Stimulated activated CD8-positive, alpha-beta memory T cell treated with anti-CD3 and anti-CD28 coated beads, Interleukin-15, amount 100 ng/mL, for 48 hours (primary cell): ENCODE measurements around the gene FCRL5.
"Not testable (repeated sequence)": the region's sequence is repeated elsewhere in the genome, so short reads cannot be mapped to it uniquely, and the experiment has no call there.

Source experiments
- DNase-seq, 2 donors: peaks; one replicate each; pipeline ENCODE4 v3.0.0-alpha.2; 2020; ENCODE audit warnings: low read depth in 2 of 2

FCRL5 gene

DNA sequence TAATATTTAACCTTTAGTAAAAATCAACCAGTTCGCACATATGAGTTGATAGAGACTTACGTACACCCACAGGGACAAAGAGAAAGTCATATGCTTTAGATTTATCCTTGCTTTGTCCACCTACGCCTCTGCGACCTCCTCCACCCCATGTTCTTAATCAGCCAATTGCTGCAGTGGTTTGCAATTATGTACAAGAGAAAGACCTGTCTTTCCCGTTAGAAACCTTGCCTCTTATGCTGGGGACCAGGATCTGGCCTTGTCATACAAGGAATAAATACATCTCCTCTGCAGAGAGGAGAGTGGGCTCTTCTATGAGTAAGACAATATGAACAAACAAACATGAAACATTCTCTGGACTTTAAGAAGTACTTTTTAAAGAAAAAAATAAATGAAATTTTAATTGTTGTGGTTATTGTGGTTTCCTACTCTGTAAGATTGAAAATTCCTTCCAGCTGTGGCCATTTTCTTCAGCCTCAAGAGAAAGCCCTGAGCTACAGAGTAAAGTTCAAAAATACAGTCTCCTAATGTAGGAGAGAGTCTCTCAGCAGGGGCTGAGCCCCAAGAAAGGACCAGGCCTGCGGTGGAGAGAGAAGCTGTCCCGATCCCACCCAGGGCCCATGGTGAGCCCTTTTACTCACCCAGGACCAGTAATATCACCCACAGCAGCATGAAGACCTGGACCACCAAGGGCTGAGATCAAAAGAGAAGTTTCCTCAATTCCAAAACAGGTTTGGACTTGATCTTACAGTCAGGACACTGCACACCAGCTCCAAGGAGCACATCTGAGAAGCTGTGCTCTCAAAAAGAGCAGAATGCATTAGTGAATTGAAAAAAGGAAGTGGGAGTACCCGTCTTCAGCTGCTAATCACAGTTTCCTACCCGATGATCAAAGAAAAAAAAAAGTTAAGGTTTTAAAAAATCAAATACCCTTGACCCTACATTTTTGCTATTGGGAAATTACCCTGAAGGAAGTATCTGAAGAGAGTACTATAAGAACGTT, at the start of gene FCRL5:
Gene FCRL5 (minus strand): TSS at position 822 of the 1,000 bp plus-strand sequence. CDS start 153 bp downstream, at position 669.
- no peak for DNase-seq

DNA sequence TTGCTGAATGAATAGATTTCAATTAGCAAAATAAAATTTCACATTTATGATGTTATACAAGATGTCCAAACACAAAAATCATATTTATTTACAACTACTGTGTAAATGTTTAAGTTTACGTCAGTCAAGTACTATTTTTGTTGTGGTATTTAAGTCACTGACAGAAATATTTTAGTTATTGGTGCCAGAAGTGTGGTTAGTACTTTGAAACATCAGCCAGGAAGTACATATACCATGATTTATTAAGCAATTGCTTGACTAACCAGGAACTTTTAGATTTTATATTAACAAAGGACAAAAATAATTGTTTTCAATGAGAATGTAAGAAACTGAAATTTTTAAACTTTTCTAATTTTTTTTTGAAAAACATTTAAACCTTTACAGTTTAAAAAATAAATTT, 47.9 kb upstream of the FCRL5 start:
- no peak for DNase-seq

DNA sequence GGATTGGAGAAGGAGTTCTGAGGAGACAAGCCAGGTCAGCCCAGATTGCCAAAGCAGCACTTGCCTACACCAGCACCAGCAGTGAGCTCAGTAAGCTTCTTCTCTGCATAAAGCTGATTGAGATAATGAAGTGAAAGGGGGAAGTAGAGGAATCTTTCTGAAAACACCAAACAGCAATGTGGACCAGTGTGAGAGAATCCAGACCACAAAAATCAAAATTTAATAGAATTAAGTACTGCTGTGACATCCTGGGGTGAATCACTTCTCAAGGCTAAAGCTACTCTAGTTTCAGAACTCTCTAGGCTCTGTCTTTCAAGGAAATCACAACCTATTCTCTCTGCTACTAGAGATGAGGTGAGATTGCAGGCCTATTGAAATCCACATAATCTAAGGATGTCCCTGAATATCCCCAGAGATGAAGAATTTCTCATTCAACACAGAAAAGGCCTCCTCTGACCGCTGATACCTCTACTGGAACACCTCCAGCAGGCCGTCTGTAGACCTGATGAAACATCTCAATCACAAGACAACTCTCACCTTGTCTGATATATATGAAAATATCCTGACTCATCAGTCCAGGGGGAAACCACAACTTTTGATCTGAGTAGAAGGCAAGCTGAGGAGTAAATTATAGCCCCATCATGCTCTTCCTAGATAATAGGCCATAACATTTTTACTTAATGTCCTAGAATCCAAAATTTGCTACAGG, 45.8 kb upstream of the FCRL5 start, which contains the start of gene FCRL4:
Gene FCRL4 (minus strand): TSS at position 127 of the 709 bp plus-strand sequence. CDS start 141 bp downstream, outside the sequence.
- DNase-seq: no peak

DNA sequence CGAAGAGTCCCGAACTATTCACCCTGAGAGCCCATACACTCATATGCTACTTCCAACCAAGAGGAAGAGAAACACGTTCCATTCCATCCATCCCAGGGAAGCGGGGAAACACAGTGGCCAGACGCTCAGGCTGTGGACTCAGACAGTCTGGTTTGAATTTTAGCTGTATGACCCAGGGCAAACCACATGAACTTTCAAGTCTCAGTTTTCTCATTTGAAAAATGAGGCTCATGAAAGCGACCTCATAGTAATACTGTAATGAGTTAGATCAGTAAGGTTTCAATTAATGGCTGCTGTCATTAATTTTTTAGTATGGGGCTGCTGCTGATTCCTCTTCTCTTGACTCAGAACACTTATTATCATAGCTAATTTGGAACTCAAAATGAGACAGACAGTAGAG, 44.1 kb upstream of the FCRL5 start:
- no peak for DNase-seq

- no peak for DNase-seq
These were observed 43.0 kb upstream of the FCRL5 start for GRCh38 chr1:157595356-157595755.

DNA sequence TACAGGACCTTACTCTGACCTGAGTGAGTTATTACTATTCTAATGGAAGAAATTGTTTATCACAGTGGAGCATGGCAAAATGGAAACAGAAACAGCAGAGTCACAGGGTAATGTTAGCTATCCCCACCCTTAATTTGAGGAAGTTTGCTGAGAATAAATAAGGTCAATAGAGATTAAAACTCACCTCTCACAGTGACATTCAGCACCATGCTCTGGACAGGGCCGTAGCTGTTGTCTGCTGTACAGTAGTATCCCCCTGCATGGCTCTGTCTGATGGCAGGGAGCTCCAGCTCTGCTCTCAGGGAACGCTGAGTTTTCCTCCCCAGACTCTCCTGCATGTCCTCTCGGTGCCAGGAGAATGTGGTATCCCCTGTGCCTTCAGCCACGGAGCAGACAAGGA, 33.7 kb upstream of the FCRL5 start:
- DNase-seq: no peak

DNA sequence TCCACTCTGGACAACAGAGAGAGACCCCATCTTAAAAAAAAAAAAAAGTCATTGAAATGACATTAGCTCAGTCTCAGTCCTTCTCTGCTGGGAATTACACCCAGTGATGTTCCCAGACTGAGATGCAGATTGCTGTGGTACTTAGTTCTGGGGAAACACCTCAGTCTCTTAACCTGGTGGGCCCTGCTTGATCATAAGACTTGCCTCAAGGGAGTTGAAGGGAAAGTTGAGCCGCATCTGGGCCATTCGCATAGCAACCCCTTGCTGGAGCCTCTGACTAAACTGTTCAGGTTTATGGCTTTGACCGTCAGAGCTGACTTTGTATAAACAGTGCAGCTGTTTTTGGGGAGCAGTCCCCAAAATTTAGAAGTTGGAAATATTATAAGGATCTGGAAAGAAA, 32.2 kb upstream of the FCRL5 start:
- DNase-seq: no peak

DNA sequence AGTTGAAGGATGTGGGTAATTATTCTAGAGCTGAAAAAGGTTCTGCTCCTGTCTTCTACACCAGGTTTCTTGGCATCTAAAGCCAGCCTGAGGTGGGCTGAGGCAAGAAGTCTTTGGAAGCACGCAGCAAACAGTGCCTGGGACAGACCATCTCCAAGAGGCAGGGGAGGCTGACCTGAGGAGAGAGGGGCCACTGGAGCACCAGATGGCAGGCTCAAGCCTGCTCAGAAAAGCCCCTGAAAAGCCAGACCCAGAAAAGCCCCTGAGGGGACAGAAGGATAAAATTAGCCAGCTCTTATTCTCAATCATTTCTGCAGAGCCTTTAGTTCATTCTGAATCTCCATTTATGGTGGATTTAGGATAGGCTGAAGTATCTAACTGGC, 28.5 kb upstream of the FCRL5 start:
- DNase-seq: no peak

DNA sequence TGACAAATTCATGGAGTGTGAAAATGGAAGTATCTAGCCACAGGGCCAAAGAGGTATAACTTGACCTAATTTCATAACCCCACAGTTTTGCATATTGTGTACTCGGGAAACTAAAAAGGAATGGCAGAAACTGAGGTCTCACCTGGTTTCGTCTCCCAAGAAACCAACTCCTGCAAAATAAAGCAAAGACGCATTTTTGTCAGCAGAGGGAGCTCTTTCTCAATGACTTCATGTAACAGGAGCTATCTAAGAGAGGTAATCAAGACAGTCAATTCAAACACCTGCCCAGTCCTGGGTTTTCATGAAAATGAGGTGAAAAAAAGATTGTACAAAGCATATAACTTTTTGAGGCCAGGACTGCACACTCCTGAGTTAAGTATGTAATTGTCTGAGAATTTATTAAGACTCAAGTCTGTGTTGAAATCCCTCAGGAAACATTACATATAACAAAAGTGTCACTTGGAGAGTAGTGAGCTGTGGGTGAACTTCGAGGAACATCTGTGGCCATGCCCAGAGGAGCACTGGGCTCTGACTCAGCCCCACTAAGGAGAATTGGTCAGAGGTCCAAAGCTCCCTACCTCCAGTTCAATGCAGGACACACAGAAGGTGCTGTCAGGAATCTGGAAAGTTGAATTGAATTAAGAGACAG, 28.0 kb upstream of the FCRL5 start:
- peak in 1 of 2 donors; percentile 4 for DNase-seq

- no peak for DNase-seq
These were observed 25.1 kb upstream of the FCRL5 start for GRCh38 chr1:157577420-157577819.

GRCh38 chr1:157575744-157576143, 23.4 kb upstream of the FCRL5 start:
- no peak for DNase-seq

GRCh38 chr1:157574836-157575235, 22.5 kb upstream of the FCRL5 start:
- DNase-seq: no peak

DNA sequence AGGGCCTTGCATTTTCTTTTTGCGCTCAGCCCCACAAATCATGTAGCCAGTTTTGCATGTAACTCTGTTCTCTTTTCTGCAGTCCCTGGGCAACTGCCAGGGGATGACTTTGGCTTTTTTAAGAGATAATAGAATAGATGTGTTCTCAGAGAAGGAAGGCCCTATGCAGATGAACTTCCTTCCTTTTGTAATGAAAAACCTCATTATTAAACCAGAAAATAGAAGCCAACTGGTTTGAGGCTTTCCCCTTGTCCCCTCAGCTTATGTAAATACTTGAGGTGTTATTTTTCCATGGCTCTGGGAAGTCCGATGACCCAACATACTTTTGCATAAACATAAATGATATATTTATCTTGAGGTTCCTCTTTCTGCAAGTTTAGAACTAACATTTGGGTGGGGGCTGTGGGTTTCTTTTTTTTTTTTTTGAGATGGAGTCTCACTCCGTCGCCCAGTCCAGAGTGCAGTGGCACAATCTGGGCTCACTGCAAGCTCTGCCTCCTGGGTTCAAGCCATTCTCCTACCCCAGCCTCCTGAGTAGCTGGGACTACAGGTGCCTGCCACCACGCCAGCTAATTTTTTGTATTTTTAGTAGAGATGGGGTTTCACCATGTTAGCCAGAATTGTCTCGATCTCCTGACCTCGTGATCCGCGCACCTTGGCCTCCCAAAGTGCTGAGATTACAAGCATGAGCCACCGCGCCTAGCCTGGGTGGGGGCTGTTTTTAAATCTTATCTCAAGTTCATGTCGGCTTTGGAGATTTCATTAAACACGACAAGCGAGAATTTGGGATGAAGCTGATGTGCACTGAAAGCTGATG, 14.4 kb upstream of the FCRL5 start:
- DNase-seq: no peak

DNA sequence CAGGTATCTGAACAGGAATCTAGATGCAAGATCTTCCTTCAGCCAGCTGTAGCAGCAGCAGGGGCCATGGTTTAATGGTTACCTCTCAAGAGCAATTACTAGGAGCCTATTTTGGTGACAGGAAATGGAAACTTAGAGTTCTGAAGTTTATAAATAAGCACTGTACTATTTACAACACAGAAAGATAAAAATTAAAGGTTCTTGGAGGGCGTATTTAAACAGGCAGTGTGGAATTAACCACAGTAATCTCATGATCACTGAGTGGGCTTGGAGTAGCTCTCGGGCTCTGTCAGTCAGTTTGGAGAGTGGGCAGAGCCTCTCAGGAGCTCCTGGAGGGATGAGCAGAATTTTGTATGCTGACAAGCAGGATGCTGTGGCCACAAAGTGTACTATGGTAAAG, 10.2 kb upstream of the FCRL5 start:
- no peak for DNase-seq

DNA sequence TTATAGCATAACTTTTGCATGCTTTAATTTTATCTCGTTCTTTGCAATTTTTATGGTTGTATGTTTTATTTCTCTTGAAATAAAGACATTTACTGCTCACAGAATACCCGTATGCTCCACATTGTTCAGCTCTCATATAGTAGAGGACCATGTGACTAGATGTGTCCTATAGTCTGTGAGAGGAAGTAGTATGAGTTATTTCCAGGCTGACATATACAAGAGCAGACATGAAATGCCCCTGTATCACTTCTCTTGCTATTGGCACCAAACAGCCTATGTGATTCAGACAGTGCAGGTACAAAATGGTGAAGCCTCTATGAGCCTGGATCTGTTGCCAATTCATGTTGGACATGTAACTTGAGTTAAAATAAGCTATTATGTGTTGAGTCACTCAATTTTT, 5.8 kb upstream of the FCRL5 start:
- no peak for DNase-seq

DNA sequence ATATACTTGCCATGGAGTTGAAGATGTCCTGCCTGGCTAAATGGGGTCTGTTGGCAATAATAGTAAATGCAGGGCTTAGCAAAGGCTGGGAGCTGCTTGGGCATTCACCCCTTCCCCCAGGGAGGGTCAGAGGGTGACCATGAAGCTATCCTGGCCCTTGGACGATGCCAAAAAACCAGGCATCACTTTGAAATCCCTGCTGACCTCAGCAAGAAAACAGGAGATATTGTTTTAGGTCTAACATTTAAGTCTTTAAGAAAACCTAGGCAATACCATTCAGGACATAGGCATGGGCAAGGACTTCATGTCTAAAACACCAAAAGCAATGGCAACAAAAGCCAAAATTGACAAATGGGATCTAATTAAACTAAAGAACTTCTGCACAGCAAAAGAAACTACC, 4.2 kb downstream of the FCRL5 start:
- not testable (repeated sequence) for DNase-seq

GRCh38 chr1:157542676-157543075, 9.6 kb downstream of the FCRL5 start:
- no peak for DNase-seq

DNA sequence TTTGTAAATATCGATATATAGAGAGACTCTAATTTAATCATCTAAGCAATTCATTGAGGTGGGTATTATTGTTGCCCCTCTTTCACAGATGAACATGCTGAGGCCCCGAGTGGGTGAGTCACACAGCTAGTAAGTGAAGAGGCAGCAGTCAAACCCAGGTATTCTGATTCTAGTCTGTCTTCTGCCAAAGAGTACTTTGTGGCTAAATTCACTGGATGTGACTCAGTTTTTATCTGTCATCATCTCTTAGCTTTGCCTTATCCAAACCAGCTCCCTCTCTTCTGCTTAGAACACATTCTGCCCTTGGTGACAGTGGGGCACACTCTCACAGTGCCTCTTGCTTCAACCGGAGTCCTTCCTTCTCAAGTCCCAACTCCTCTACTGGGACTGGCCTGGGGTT, 11.5 kb downstream of the FCRL5 start:
- no peak for DNase-seq

GRCh38 chr1:157540160-157540748, 12.1 kb downstream of the FCRL5 start:
- no peak for DNase-seq

- no peak for DNase-seq
These were observed 12.7 kb downstream of the FCRL5 start for GRCh38 chr1:157539568-157539967.

- DNase-seq: no peak
These were observed 19.7 kb downstream of the FCRL5 start for GRCh38 chr1:157532569-157532968.
